ENCODE measurements around the gene BNIP5. TPM values are rescaled to one million over a fixed set of nuclear protein-coding genes. Genes with fewer than 3 reads are reported as not detected.
"Not testable (repeated sequence)": the region's sequence is repeated elsewhere in the genome, so short reads cannot be mapped to it uniquely, and the experiment has no call there.

Gene BNIP5
- total RNA-seq, 1 donor from 2014 or later = not detected

DNA sequence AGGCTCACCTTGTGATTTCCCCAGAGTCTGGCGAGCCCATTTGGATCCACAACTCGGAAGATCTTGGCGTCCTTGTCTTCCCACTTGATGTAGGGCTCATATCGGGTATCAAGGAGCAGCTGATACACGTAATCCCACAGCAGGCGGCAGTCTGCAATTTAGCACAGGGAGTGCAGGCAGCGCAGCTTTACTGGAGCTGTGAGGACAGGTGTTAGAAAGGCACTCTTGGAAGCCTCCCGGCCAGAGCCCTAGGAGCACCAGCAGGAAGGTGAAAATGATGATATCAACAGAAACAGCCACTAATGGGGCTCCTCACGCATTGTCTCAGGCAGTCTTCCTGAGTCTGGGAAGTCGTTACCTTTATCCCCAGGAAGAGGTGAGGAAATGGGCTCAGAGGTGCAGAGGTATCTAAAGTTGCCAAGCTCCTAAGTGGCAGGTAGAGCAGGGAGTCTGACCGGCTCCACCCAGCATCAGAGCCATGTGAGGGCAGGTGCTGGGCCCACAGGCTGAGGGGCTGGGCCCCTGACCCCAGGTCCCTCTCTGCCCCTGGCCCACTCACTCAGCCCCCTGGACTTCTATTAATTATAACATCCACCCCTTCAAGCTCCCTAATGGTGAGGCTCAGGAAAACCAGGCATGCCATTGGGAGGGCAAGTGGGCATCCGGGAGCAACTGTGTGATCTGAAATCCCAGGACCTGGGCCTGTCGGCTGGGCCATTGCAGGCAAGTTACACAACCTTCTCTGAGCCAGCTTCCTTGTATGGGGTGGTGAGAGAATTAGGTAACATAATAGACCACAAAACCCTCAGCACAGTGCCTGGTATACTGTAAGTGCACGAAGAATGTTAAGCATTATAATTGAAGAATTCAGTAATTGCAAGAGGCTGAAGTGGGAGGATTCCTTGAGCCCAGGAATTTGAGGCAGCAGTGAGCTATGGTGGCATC lies 32.5 kb upstream of the BNIP5 start:
- ATAC-seq (ENCODE audit: poor library complexity) = no peak
- intact Hi-C loops (cut with DNase I) = no loop called here
- no peak for DNase-seq

GRCh38 chr6:36368421-36368820 lies 31.7 kb upstream of the BNIP5 start:
- ATAC-seq (ENCODE audit: poor library complexity) (no peak), DNase-seq (no peak)
- intact Hi-C loops (cut with DNase I) = no loop called here

GRCh38 chr6:36367743-36368142 lies 31.1 kb upstream of the BNIP5 start:
- DNase-seq (no peak), ATAC-seq (ENCODE audit: poor library complexity) (no peak)
- intact Hi-C loops (cut with DNase I) = no loop called here

GRCh38 chr6:36364669-36365479 lies 28.2 kb upstream of the BNIP5 start:
- intact Hi-C loops (cut with DNase I) = loop anchor here (5.0 kb wide), 1 partner anchor 63 kb away; no protein-coding TSS in a partner anchor
- ATAC-seq (ENCODE audit: poor library complexity) (no peak), DNase-seq (no peak)

GRCh38 chr6:36364061-36364635 lies 27.5 kb upstream of the BNIP5 start:
- intact Hi-C loops (cut with DNase I) = loop anchor here (5.0 kb wide), 1 partner anchor 62 kb away; no protein-coding TSS in a partner anchor
- DNase-seq = not testable (repeated sequence)

GRCh38 chr6:36363371-36363752 lies 26.7 kb upstream of the BNIP5 start:
- DNase-seq; ATAC-seq (ENCODE audit: poor library complexity): not testable (repeated sequence)
- intact Hi-C loops (cut with DNase I) = loop anchor here (5.0 kb wide), 1 partner anchor 61 kb away; no protein-coding TSS in a partner anchor

More at GRCh38 chr6:36364061-36364635, 27.5 kb upstream of the BNIP5 start:
- ATAC-seq (ENCODE audit: poor library complexity) = not testable (repeated sequence)

- no peak for ATAC-seq (ENCODE audit: poor library complexity)
- intact Hi-C loops (cut with DNase I) = loop anchor here (5.0 kb wide), 1 partner anchor 60 kb away; no protein-coding TSS in a partner anchor
- DNase-seq = no peak
These were observed 26.1 kb upstream of the BNIP5 start for GRCh38 chr6:36362551-36363370.

DNA sequence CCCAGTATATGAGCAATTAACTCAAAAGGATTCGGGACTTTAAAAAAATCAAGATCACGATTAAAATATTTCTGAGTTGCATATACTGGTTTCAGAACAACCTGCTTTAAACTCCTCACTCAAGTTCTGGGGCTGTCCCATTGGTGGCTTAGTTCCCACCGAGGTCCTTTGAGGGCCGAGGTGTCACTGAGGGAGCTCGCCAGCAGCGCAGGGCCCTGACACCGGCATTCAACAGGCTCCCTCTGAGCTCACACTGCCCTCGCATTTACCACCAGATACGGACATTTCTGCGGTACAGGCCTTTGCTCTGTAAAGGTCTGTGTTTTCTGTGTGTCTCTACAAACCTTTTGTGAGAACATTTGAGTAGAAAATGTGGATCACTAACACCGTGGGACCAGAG lies 24.4 kb upstream of the BNIP5 start:
- intact Hi-C loops (cut with DNase I) = loop anchor here (5.0 kb wide), 1 partner anchor 59 kb away; no protein-coding TSS in a partner anchor
- DNase-seq (no peak), ATAC-seq (ENCODE audit: poor library complexity) (no peak)

DNA sequence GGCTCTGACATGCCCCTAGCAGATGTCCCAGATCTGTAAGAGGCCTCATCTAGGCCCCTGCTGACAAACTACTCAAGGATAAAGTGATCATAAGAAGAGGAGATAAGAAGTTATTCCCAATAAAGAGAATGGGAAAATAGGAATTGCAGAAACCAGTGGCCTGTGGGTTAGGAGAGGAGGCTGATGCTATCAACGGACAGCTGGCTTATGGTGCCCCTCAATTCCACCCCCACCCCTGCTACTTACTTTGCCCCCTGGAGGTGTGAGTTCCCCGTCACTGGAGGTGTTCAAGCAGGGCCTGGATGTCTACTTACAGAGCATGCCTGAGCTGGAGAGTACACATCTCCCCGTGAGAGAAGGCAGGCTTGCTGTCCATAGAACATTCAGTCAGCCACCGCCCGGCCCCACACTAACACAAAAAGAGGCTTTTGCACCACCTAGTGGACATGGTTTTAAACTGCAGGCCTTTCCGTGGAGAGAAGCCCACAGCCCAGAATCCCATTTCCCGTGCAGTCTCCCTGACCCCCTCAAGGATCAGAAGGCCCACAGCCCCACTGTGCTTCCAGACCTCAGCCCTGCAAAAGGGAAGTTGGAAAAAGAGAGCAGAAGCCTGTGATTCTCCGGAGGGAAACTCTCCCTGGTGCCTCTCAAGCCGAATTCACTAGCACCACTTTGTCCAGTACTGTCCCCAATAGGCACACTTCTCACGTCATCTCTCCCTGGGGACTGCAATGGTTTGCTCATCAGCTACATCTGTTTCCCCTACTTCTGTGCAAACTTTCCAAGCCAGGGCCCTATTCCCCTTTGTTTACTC lies 23.8 kb upstream of the BNIP5 start:
- intact Hi-C loops (cut with DNase I) = loop anchor here (5.0 kb wide), 1 partner anchor 58 kb away; no protein-coding TSS in a partner anchor
- DNase-seq (peak; percentile 88), ATAC-seq (ENCODE audit: poor library complexity) (peak; percentile 95)

DNA sequence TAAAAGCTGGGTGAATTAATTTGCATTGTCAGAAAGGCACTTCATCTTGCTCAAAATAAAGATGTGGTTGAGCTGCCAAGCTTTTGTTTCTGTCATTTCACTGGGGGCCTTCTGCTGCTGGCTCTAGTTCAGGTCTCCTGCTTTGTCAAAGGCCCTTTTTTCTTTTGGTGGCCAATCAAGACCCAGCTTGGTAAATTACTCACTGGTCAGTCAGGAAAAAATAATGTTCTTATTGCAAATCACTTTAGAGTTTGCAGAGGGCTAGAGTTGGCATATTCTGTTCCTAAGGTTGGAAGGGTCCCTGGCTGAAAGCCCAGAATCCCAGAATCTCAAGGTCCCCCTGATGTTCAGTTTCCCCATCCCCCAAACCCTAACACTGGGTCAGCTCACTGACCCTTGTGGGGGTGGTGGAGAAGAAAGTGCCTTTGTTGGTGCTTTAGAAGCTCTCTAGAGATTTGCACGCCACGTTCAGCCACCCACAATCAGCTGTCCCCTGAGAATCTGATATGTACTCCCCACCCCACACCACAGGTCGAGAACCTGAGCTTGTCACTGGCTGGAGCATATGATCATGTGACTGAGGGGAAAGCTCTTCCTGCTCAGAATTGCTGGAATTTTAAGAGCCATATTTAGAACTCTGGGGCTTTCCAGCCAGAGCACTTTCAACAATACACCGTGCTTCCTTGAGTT lies 21.7 kb upstream of the BNIP5 start:
- DNase-seq (no peak), ATAC-seq (ENCODE audit: poor library complexity) (no peak)
- intact Hi-C loops (cut with DNase I) = no loop called here

DNA sequence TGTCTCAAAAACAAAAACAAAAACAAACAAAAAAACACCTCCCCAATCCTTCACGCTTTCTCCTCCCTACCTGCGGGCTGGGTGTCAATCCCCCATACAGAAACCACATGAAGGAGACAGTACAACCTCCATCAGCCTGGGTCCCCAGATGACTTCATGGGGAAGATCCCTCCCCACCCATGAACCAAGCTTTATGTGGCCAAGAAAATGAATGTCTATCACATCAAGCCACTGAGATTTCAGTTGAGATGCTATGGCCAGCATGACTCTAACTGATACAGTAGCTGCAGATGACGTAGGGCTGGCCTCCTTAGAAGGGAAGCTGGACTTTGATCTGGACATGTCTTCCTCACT lies 21.2 kb upstream of the BNIP5 start:
- intact Hi-C loops (cut with DNase I) = no loop called here
- ATAC-seq (ENCODE audit: poor library complexity) = no peak
- DNase-seq = no peak

DNA sequence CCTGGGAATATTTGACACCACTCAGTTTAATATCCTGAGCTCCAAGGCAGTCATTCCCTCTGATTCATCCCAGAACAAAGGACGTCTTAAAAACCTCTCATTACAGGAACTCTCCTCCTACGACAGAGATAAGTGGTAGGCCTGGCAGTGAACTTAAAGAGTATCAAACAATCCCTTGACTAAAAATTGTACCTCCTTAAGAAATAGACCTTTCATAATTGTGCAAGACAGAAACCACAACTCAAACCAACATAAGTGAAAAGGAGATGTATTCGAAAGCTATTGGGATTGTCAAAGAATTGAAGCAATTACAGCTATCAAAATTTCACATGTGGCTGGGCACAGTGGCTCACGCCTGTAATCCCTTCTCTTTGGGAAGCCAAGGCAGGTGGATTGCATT lies 19.1 kb upstream of the BNIP5 start:
- DNase-seq = no peak
- no peak for ATAC-seq (ENCODE audit: poor library complexity)
- intact Hi-C loops (cut with DNase I) = no loop called here

DNA sequence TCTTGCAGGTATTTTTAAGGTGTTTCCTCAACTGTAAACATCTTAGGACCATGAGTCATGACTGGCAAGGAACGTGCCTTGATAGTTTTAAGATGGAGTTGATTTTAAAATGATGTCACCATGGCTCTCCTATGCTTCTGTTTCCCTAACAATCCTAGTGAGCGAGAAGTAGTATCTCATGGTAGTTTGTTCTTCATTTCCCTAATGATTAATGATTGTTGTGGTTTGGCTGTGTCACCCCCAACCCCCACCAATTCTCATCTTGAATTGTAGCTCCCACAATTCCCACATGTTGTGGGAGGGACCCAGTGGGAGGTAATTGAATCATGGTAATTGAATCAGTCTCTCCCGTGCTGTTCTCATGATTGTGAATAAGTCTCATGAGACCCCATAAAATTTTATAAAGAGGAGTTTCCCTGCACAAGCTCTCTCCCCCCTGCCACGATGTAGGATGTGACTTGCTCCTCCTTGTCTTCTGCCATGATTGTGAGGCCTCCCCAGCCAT lies 16.8 kb upstream of the BNIP5 start:
- ATAC-seq (ENCODE audit: poor library complexity) (no peak), DNase-seq (no peak)
- intact Hi-C loops (cut with DNase I) = no loop called here

GRCh38 chr6:36352477-36353157 lies 15.9 kb upstream of the BNIP5 start:
- intact Hi-C loops (cut with DNase I) = no loop called here
- DNase-seq (no peak), ATAC-seq (ENCODE audit: poor library complexity) (no peak)

DNA sequence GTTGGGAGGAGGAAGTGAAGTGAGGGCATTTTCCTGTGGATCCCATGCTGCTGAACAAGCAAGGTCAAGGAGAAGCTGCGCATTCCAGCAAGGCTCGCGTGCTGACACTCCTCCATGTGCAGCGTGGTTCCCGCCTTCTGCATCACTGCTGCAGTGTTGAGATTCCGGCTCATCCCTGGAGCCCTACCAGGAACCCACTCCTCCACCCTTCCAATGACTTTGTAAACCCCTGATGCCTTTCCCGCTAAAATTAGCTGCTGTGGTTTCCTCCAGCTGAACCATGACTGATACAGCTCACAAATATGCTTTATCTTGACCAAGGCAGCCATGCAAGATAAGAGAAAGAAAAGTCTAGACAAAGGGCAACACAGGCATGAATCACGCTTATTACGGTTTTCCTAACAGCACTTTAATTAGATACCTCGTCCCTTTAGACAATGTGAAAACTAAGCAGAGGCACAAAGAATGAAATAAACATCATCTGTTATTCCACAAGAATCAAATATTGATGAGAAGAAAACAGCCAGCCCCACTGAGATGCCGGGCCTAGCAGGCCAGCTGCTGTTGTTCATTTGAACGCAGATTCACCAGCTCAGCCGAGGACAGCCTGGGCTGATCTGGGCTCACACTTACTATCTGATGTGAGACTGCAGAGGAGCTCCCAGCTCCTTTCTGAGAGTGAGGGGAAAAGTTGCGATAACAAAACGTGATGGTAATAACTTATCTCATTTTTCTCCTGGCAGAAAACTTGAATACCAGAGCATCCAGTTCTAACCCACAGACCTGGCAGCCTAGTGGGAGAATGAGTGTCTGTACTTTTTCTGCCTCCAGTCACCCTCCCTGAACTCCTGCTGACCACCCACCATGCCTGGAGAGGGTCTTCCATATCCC lies 14.2 kb upstream of the BNIP5 start:
- intact Hi-C loops (cut with DNase I) = no loop called here
- no peak for DNase-seq
- ATAC-seq (ENCODE audit: poor library complexity) = no peak
